Uterus (tissue), 4 donors: ENCODE results near the gene CACNA1C. TPM values are rescaled to one million over a fixed set of nuclear protein-coding genes. Genes with fewer than 3 reads are reported as not detected.

ENCODE experiments used
- DNase-seq, 2 donors: peaks; one replicate each; pipeline ENCODE4 v3.0.0-alpha.2; 2019 to 2020
- H3K27ac ChIP-seq, 2 donors: fragments of 200-600 bp; sonication (generic); 1 replicate in 1 of 2; 2 replicates in 1 of 2; pipeline ENCODE4 v1.5.1; 2016 to 2018
- H3K27me3 ChIP-seq, 2 donors: fragments of 200-600 bp; sonication (generic); one replicate each; pipeline ENCODE4 v1.5.1; 2018 to 2019; ENCODE audit warnings: control low read depth in 1 of 2
- H3K36me3 ChIP-seq, 2 donors: fragments of 200-600 bp; sonication (generic); one replicate each; pipeline ENCODE4 v1.5.1; 2019; ENCODE audit warnings: control low read depth in 1 of 2
- H3K4me1 ChIP-seq, 2 donors: fragments of 200-600 bp; sonication (generic); one replicate each; pipeline ENCODE4 v1.5.1; 2018 to 2019; ENCODE audit warnings: control low read depth in 1 of 2
- H3K4me3 ChIP-seq, 2 donors: fragments of 200-600 bp; sonication (generic); 1 replicate in 1 of 2; 2 replicates in 1 of 2; pipeline ENCODE4 v1.5.1; 2018 to 2019; ENCODE audit warnings: mild to moderate bottlenecking in 1 of 2
- H3K9me3 ChIP-seq, 2 donors: fragments of 200-600 bp; sonication (generic); one replicate each; pipeline ENCODE4 v1.5.1; 2019; ENCODE audit warnings: control low read depth in 1 of 2
- CTCF ChIP-seq, 4 experiments: fragments of 200-600 bp in 2 of 4; fragments of 450-650 bp in 2 of 4; sonication (generic) in 2 of 4; IDR thresholded peaks; one replicate each; pipeline ENCODE4 v1.5.1; 2016 to 2019; ENCODE audit warnings: antibody characterized with exemption in 4 of 4, mild to moderate bottlenecking in 2 of 4, moderate library complexity in 1 of 4
- POLR2A ChIP-seq, 2 donors: fragments of 450-650 bp; IDR thresholded peaks; one replicate each; pipeline ENCODE4 v1.6.1; 2016; ENCODE audit warnings: antibody characterized with exemption in 2 of 2, mild to moderate bottlenecking in 1 of 2, moderate library complexity in 1 of 2
- intact Hi-C: fragments of 100-400 bp; cut with DNase I; formaldehyde crosslinking; loops from one replicate; pipeline ENCODE4 v1.15.1; 2023; ENCODE audit warnings: low total_unique reads
- total RNA-seq, 4 donors: library from RNA; depleted of rRNA in 3 of 4; stranded (reverse); fragments of >200 nt in 3 of 4; gene quantifications; one replicate each; pipeline versions ENCODE4 v1.1.0 to v1.2.4, GENCODE V29; 2014 to 2023
- donor health status: DM: yes; HTN: yes; CAD: no.

Gene CACNA1C
- total RNA-seq, 4 donors from 2014 or later, result 15.9 to 121 (median 32.1) TPM

GRCh38 chr12:2160043-2160442 lies 107.3 kb downstream of the CACNA1C start:
- peaks cover 0 to 13% of the 10 kb centered on the region in 2 donors for H3K4me1 ChIP-seq
- no peak overlapping the region for H3K4me3 ChIP-seq
- peak overlapping the region in 1 of 2 donors; percentile 82 for H3K27ac ChIP-seq
- DNase-seq, result no peak
- intact Hi-C loops, result no loop called here
- H3K27me3 ChIP-seq, result no peaks in the 10 kb centered on the region
- TF ChIP-seq POLR2A (IDR thresholded peaks at IDR 0.05) (no peak), CTCF (IDR thresholded peaks at IDR 0.05) (no peak)
- H3K36me3 ChIP-seq, result no peaks in the 10 kb centered on the region
- H3K9me3 ChIP-seq, result no peaks in the 10 kb centered on the region

DNA sequence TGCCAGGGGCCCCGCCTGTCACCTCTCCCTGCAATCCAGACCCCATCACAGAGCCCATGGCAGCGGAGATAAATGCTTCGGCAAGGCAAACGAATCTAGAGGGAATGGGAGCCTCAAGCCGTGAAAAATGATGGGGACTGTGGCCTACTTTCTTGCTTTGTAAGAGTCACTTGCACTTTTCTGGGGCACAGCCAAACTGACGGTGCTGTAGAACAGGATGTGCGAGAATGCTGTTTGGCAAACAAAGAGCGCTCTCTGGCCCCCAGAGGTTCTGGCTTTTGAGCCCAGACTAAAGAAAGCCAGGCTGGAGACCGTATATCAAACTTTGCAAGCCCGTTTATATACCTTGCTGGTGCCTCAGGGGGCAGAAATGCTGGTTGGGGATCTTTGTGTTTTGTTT lies 108.7 kb downstream of the CACNA1C start:
- intact Hi-C loops, result no loop called here
- Histone ChIP-seq H3K36me3 (no peaks in the 10 kb centered on the region), H3K27me3 (no peaks in the 10 kb centered on the region), H3K4me3 (no peak overlapping the region), H3K27ac (peak overlapping the region; percentile 82 to 85), H3K9me3 (no peaks in the 10 kb centered on the region), H3K4me1 (peaks cover 0 to 13% of the 10 kb centered on the region in 2 donors)
- TF ChIP-seq CTCF (IDR thresholded peaks at IDR 0.05), result no peak
- TF ChIP-seq POLR2A (IDR thresholded peaks at IDR 0.05), result no peak
- DNase-seq, result peak; percentile 85 to 86

DNA sequence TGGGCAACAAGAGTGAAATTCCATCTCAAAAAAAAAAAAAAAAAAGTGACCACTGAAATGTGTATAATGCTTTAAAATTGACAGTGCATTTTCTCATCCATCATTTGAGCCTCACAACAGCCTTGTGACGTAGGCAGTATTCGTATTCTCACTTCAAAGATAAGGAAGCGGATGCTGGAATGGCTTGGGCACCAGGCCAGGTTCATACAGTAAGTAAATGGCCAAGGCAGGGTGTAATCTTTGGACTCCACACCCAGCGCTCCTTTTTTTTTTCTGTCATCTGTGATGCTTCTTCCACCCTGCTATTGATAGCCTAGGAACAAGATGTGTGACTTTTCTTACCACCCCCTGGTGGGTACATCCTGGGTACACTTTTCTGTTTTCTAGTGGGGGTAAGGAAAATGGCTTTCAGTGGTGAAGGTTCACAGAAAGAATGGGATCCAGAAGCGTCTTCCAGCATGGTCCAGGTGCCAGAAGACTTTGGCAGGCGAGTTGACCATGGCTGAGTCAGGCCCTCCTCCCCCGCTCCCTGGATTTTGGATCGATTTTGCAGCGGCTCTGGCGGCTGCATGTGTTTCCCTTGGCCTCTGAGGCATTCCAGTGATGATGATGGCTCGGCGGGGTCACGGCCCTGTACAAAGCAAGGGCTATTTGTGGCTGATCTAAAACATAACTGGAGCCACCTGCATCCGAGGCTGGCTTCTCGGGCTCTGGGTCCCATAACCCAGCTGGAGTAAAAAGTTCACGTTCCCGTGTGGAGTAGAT lies 110.6 kb downstream of the CACNA1C start:
- Histone ChIP-seq H3K27me3 (no peaks in the 10 kb centered on the region), H3K4me1 (peaks cover 0 to 13% of the 10 kb centered on the region in 2 donors), H3K27ac (peak overlapping the region; percentile 82 to 85), H3K9me3 (no peaks in the 10 kb centered on the region), H3K4me3 (no peak overlapping the region), H3K36me3 (no peaks in the 10 kb centered on the region)
- peak; percentile 92 to 94 for DNase-seq
- TF ChIP-seq CTCF (IDR thresholded peaks at IDR 0.05) (peak in 1 of 4 experiments; percentile 16), POLR2A (IDR thresholded peaks at IDR 0.05) (no peak)
- intact Hi-C loops, result no loop called here

- Histone ChIP-seq H3K4me3 (no peak overlapping the region), H3K36me3 (no peaks in the 10 kb centered on the region), H3K4me1 (peaks cover 0 to 20% of the 10 kb centered on the region in 2 donors), H3K27me3 (no peaks in the 10 kb centered on the region), H3K27ac (peak overlapping the region; percentile 82 to 85), H3K9me3 (no peaks in the 10 kb centered on the region)
- no peak for TF ChIP-seq CTCF (IDR thresholded peaks at IDR 0.05)
- TF ChIP-seq POLR2A (IDR thresholded peaks at IDR 0.05), result no peak
- intact Hi-C loops, result no loop called here
- no peak for DNase-seq
Observed at GRCh38 chr12:2165021-2165420, 112.2 kb downstream of the CACNA1C start.

DNA sequence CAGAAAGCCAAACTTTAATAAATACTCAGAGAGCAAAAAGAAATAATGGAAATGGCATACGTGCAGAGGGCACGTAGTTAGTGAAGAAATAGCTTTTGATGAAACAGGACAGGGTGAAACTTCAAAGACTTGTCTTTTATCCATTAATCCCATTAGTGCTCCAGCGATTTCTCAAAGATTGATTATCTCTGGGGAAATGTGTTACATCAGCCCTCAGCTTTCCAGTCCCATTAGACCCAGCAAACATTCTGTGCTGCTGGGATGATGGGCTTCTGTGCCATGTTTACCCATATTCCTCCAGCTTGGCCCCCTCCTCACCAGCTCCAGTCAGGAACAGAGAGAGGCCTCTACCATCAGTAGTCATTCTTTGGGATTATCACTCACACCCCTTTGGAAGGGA lies 113.1 kb downstream of the CACNA1C start:
- Histone ChIP-seq H3K4me3 (no peak overlapping the region), H3K27ac (peak overlapping the region; percentile 63 to 85), H3K9me3 (no peaks in the 10 kb centered on the region), H3K4me1 (peaks cover 0 to 26% of the 10 kb centered on the region in 2 donors), H3K36me3 (no peaks in the 10 kb centered on the region), H3K27me3 (no peaks in the 10 kb centered on the region)
- DNase-seq, result no peak
- TF ChIP-seq CTCF (IDR thresholded peaks at IDR 0.05), result no peak
- intact Hi-C loops, result no loop called here
